HCT116 (cell line): Measurements from ENCODE around the gene PLEKHG1.

Source experiments
- CBX3 ChIP-seq: IDR thresholded peaks from 2 replicates; pipeline ENCODE4 v1.6.1; 2012; ENCODE audit warnings: low read depth
- CEBPB ChIP-seq: IDR thresholded peaks from 2 replicates; pipeline ENCODE4 v1.6.1; 2012; ENCODE audit warnings: low read depth
- EZH2 ChIP-seq: fragments of 200-600 bp; sonication (generic); IDR thresholded peaks from 2 replicates; pipeline ENCODE4 v1.6.1; 2017; ENCODE audit warnings: antibody characterized with exemption, mixed run types
- EZH2phosphoT487 ChIP-seq: fragments of 200-600 bp; IDR thresholded peaks from 2 replicates; pipeline ENCODE4 v1.6.1; 2018; ENCODE audit warnings: antibody characterized with exemption, borderline replicate concordance
- MAX ChIP-seq: IDR thresholded peaks from 2 replicates; pipeline ENCODE4 v1.6.1; 2012
- POLR2A ChIP-seq: IDR thresholded peaks from 2 replicates; pipeline ENCODE4 v1.7.0; 2011; ENCODE audit warnings: borderline replicate concordance; ENCODE audit not compliant: insufficient read depth, insufficient read length; ENCODE audit errors: extremely low read depth
- POLR2AphosphoS5 ChIP-seq: IDR thresholded peaks from 2 replicates; pipeline ENCODE4 v1.6.1; 2011; ENCODE audit warnings: mild to moderate bottlenecking, low read depth, low read length, moderate library complexity
- REST ChIP-seq: IDR thresholded peaks from 2 replicates; pipeline ENCODE4 v1.6.1; 2012; ENCODE audit warnings: low read depth
- SIN3A ChIP-seq: IDR thresholded peaks from 2 replicates; pipeline ENCODE4 v1.6.1; 2012; ENCODE audit warnings: low read depth
- SRF ChIP-seq: IDR thresholded peaks from 2 replicates; pipeline ENCODE4 v1.6.1; 2012; ENCODE audit warnings: low read depth
- YY1 ChIP-seq: IDR thresholded peaks from 2 replicates; pipeline ENCODE4 v1.6.1; 2011; ENCODE audit warnings: low read length, low read depth, moderate library complexity, mild to moderate bottlenecking; ENCODE audit not compliant: insufficient replicate concordance; ENCODE audit errors: extremely low read depth
- TF ChIP-seq, protein P1 (sequence below), 3 experiments: fragments of 200-600 bp in 1 of 3; sonication (generic) in 1 of 3; IDR thresholded peaks in 2 of 3; conservative IDR thresholded peaks in 1 of 3; 2 replicates each; pipeline ENCODE4 v1.5.1; 2012 to 2017; ENCODE audit warnings: low read depth in 2 of 3, low read length in 2 of 3, antibody characterized with exemption in 1 of 3, borderline replicate concordance in 1 of 3, control low read depth in 1 of 3, mild to moderate bottlenecking in 1 of 3, mixed read lengths in 1 of 3, mixed run types in 1 of 3, moderate library complexity in 1 of 3; ENCODE audit not compliant: insufficient read depth in 1 of 3
- TF ChIP-seq, protein P2 (sequence below): IDR thresholded peaks from 2 replicates; pipeline ENCODE4 v1.6.1; 2011; ENCODE audit warnings: mild to moderate bottlenecking, low read length, moderate library complexity; ENCODE audit not compliant: insufficient replicate concordance; ENCODE audit errors: extremely low read depth

DNA sequence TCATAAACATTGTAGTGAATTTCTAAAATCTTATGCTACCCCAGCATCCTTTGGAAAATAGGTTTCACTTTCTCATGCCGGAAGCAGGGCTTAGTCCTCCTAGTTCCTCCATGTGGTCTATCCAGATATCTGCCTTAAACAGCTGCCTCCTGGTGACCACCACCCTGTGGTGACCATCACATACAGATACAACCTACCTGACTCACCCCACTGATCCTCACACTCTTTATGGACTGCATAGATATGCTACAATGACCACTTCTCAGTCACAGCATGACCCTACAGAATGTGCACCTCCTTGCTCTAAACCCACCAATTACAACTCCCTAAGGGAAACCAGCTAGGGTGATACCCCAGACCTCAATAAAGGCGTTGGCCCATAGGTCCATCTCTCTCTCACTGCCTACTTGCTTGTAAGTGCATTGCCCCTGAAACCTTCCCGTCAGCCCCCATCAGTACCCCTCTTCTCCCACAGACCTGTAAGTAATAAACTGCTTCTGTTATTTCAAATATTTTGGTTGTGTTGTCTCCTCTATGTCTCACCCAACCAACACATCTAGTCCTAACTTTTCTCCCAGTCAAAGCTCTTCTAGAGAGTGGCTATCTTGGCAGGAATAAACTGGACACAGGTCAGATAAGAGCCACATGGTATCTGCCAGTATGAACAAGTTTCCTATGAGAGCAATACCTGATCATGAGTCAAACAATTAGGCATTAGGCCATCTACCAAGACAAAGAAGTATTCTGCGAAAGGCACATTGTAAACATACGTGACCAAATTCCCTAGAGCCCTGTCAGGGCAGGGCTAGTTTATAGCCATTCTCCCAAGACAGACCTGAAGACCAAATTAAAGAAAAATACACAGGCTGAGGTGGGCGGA, 39.4 kb upstream of the PLEKHG1 start:
- TF ChIP-seq POLR2AphosphoS5 (no peak), SRF (no peak), EZH2phosphoT487 (no peak), POLR2A (no peak), REST (no peak), YY1 (no peak), CBX3 (no peak), MAX (no peak), CEBPB (no peak), EZH2 (no peak), SIN3A (no peak)
- TF ChIP-seq, protein P1, sequence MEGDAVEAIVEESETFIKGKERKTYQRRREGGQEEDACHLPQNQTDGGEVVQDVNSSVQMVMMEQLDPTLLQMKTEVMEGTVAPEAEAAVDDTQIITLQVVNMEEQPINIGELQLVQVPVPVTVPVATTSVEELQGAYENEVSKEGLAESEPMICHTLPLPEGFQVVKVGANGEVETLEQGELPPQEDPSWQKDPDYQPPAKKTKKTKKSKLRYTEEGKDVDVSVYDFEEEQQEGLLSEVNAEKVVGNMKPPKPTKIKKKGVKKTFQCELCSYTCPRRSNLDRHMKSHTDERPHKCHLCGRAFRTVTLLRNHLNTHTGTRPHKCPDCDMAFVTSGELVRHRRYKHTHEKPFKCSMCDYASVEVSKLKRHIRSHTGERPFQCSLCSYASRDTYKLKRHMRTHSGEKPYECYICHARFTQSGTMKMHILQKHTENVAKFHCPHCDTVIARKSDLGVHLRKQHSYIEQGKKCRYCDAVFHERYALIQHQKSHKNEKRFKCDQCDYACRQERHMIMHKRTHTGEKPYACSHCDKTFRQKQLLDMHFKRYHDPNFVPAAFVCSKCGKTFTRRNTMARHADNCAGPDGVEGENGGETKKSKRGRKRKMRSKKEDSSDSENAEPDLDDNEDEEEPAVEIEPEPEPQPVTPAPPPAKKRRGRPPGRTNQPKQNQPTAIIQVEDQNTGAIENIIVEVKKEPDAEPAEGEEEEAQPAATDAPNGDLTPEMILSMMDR (IDR thresholded peaks at IDR 0.05 in 2 of 3, conservative IDR thresholded peaks at IDR 0.05 in 1 of 3; ENCODE audit: borderline replicate concordance in 1 of 3, insufficient read depth in 1 of 3, low read depth in 2 of 3, low read length in 2 of 3): no peak
- TF ChIP-seq, protein P2, sequence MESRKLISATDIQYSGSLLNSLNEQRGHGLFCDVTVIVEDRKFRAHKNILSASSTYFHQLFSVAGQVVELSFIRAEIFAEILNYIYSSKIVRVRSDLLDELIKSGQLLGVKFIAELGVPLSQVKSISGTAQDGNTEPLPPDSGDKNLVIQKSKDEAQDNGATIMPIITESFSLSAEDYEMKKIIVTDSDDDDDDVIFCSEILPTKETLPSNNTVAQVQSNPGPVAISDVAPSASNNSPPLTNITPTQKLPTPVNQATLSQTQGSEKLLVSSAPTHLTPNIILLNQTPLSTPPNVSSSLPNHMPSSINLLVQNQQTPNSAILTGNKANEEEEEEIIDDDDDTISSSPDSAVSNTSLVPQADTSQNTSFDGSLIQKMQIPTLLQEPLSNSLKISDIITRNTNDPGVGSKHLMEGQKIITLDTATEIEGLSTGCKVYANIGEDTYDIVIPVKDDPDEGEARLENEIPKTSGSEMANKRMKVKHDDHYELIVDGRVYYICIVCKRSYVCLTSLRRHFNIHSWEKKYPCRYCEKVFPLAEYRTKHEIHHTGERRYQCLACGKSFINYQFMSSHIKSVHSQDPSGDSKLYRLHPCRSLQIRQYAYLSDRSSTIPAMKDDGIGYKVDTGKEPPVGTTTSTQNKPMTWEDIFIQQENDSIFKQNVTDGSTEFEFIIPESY: no peak
